Ovary (tissue), 3 donors: ENCODE measurements around the gene ICAM4.

Experiments used
- POLR2A ChIP-seq: fragments of 450-650 bp; IDR thresholded peaks from one replicate; pipeline ENCODE4 v1.6.1; 2017; ENCODE audit warnings: antibody characterized with exemption, mild to moderate bottlenecking, moderate library complexity
- TF ChIP-seq, protein P1 (sequence below), 3 donors: fragments of 450-650 bp in 2 of 3; fragments of 200-600 bp in 1 of 3; IDR thresholded peaks; one replicate each; pipeline versions ENCODE4 v1.5.1 to v1.8.0; 2016 to 2022; ENCODE audit warnings: antibody characterized with exemption in 3 of 3, mild to moderate bottlenecking in 1 of 3
- donor health status: DM: no; HTN: no; CAD: no.

DNA sequence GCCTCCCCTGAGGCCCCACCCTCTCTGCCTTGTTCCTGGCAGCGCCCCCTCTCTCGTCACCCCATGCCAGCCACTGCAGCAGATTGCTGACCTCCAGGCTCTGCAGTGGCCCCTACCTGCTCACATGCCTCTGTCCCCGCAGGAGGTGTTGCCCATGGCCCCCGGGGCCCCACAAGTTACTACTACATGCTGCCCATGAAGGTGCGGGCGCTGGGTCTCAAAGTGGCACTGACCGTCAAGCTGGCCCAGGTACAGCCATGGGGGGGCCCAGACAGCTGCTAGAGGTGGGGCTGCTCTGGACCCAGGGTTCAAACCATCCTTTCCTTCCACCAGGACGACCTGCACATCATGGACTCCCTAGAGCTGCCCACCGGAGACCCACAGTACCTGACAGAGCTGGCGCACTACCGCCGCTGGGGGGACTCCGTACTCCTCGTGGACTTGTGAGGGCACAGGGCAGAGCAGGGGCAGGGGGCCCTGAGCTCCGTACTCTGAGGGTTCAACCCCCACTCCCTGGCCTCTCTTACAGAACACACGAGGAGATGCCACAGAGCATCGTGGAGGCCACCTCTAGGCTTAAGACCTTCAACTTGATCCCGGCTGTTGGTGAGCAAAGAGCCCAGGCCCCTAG is 28.6 kb upstream of the ICAM4 start:
- TF ChIP-seq, protein P1, sequence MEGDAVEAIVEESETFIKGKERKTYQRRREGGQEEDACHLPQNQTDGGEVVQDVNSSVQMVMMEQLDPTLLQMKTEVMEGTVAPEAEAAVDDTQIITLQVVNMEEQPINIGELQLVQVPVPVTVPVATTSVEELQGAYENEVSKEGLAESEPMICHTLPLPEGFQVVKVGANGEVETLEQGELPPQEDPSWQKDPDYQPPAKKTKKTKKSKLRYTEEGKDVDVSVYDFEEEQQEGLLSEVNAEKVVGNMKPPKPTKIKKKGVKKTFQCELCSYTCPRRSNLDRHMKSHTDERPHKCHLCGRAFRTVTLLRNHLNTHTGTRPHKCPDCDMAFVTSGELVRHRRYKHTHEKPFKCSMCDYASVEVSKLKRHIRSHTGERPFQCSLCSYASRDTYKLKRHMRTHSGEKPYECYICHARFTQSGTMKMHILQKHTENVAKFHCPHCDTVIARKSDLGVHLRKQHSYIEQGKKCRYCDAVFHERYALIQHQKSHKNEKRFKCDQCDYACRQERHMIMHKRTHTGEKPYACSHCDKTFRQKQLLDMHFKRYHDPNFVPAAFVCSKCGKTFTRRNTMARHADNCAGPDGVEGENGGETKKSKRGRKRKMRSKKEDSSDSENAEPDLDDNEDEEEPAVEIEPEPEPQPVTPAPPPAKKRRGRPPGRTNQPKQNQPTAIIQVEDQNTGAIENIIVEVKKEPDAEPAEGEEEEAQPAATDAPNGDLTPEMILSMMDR (IDR thresholded peaks at IDR 0.05) = no peak
- TF ChIP-seq POLR2A = no peak
